ENCODE results near the gene CAMTA1. TPM values are rescaled to one million over a fixed set of nuclear protein-coding genes. Genes with fewer than 3 reads are reported as not detected.

CAMTA1 gene
- total RNA-seq, 1 experiment from 2014 or later = 60.0 TPM

GRCh38 chr1:6982443-6982842 lies 197.2 kb downstream of the CAMTA1 start:
- peaks cover 17% of the 10 kb centered on the region for H3K27me3 Mint-ChIP-seq (ENCODE audit: insufficient read depth, unreplicated experiment)
- H3K4me1 Mint-ChIP-seq (ENCODE audit: low read depth, unreplicated experiment) = no peaks in the 10 kb centered on the region
- H3K9me3 ChIP-seq = no peaks in the 10 kb centered on the region
- no peaks in the 10 kb centered on the region for H3K4me1 ChIP-seq
- DNase-seq = no peak
- H3K4me3 Mint-ChIP-seq (ENCODE audit: unreplicated experiment) = no peak overlapping the region
- H3K9me3 Mint-ChIP-seq (ENCODE audit: unreplicated experiment) = peaks cover 7% of the 10 kb centered on the region
- no peak for TF ChIP-seq CTCF (IDR thresholded peaks at IDR 0.05; ENCODE audit: insufficient read depth in 1 of 2, low read depth in 1 of 2, low read length in 1 of 2, severe bottlenecking in 1 of 2, unreplicated experiment in 1 of 2)
- no peaks in the 10 kb centered on the region for H3K27me3 ChIP-seq (replicated peaks; ENCODE audit: control insufficient read depth, insufficient read depth, low read length)
- intact Hi-C loops (cut with micrococcal nuclease; ENCODE audit: unreplicated experiment) = no loop called here
- H3K4me3 ChIP-seq (ENCODE audit: low read depth, low read length) = no peak overlapping the region
- no peaks in the 10 kb centered on the region for H3K36me3 ChIP-seq (ENCODE audit: control insufficient read depth, insufficient read depth, low read length)
- BruUV-seq (replicated peaks) = no TSS peak
- H3K27ac Mint-ChIP-seq (ENCODE audit: unreplicated experiment) = no peak overlapping the region
- CTCF ChIA-PET = no interaction called here
- POLR2A ChIA-PET = no interaction called here
- no peaks in the 10 kb centered on the region for H3K36me3 Mint-ChIP-seq (ENCODE audit: insufficient read depth, unreplicated experiment)

- no peaks in the 10 kb centered on the region for H3K36me3 Mint-ChIP-seq (ENCODE audit: insufficient read depth, unreplicated experiment)
- H3K27ac Mint-ChIP-seq (ENCODE audit: unreplicated experiment) = no peak overlapping the region
- no peak for TF ChIP-seq CTCF (IDR thresholded peaks at IDR 0.05; ENCODE audit: insufficient read depth in 1 of 2, low read depth in 1 of 2, low read length in 1 of 2, severe bottlenecking in 1 of 2, unreplicated experiment in 1 of 2)
- H3K4me1 ChIP-seq = no peaks in the 10 kb centered on the region
- no peak overlapping the region for H3K4me3 ChIP-seq (ENCODE audit: low read depth, low read length)
- no peaks in the 10 kb centered on the region for H3K4me1 Mint-ChIP-seq (ENCODE audit: low read depth, unreplicated experiment)
- intact Hi-C loops (cut with micrococcal nuclease; ENCODE audit: unreplicated experiment) = no loop called here
- no peak for DNase-seq
- H3K27me3 Mint-ChIP-seq (ENCODE audit: insufficient read depth, unreplicated experiment) = peaks cover 17% of the 10 kb centered on the region
- no TSS peak for BruUV-seq (replicated peaks)
- H3K4me3 Mint-ChIP-seq (ENCODE audit: unreplicated experiment) = no peak overlapping the region
- ChIA-PET CTCF (no interaction called here), POLR2A (no interaction called here)
- no peaks in the 10 kb centered on the region for H3K27me3 ChIP-seq (replicated peaks; ENCODE audit: control insufficient read depth, insufficient read depth, low read length)
- no peaks in the 10 kb centered on the region for H3K9me3 ChIP-seq
- H3K36me3 ChIP-seq (ENCODE audit: control insufficient read depth, insufficient read depth, low read length) = no peaks in the 10 kb centered on the region
- H3K9me3 Mint-ChIP-seq (ENCODE audit: unreplicated experiment) = peaks cover 7% of the 10 kb centered on the region
Observed at GRCh38 chr1:6982860-6983259, 197.6 kb downstream of the CAMTA1 start.

GRCh38 chr1:6984536-6984935 lies 199.3 kb downstream of the CAMTA1 start:
- H3K9me3 ChIP-seq = no peaks in the 10 kb centered on the region
- no peaks in the 10 kb centered on the region for H3K36me3 ChIP-seq (ENCODE audit: control insufficient read depth, insufficient read depth, low read length)
- intact Hi-C loops (cut with micrococcal nuclease; ENCODE audit: unreplicated experiment) = no loop called here
- ChIA-PET POLR2A (no interaction called here), CTCF (no interaction called here)
- BruUV-seq (replicated peaks) = no TSS peak
- no peaks in the 10 kb centered on the region for H3K27me3 ChIP-seq (replicated peaks; ENCODE audit: control insufficient read depth, insufficient read depth, low read length)
- H3K4me3 Mint-ChIP-seq (ENCODE audit: unreplicated experiment) = no peak overlapping the region
- H3K27ac Mint-ChIP-seq (ENCODE audit: unreplicated experiment) = no peak overlapping the region
- TF ChIP-seq CTCF (IDR thresholded peaks at IDR 0.05; ENCODE audit: insufficient read depth in 1 of 2, low read depth in 1 of 2, low read length in 1 of 2, severe bottlenecking in 1 of 2, unreplicated experiment in 1 of 2) = no peak
- H3K4me3 ChIP-seq (ENCODE audit: low read depth, low read length) = no peak overlapping the region
- no peak for DNase-seq
- peaks cover 18% of the 10 kb centered on the region for H3K27me3 Mint-ChIP-seq (ENCODE audit: insufficient read depth, unreplicated experiment)
- H3K4me1 Mint-ChIP-seq (ENCODE audit: low read depth, unreplicated experiment) = no peaks in the 10 kb centered on the region
- H3K36me3 Mint-ChIP-seq (ENCODE audit: insufficient read depth, unreplicated experiment) = no peaks in the 10 kb centered on the region
- no peaks in the 10 kb centered on the region for H3K4me1 ChIP-seq
- peaks cover 7% of the 10 kb centered on the region for H3K9me3 Mint-ChIP-seq (ENCODE audit: unreplicated experiment)
